ENCODE measurements around the gene FOXL3.

DNA sequence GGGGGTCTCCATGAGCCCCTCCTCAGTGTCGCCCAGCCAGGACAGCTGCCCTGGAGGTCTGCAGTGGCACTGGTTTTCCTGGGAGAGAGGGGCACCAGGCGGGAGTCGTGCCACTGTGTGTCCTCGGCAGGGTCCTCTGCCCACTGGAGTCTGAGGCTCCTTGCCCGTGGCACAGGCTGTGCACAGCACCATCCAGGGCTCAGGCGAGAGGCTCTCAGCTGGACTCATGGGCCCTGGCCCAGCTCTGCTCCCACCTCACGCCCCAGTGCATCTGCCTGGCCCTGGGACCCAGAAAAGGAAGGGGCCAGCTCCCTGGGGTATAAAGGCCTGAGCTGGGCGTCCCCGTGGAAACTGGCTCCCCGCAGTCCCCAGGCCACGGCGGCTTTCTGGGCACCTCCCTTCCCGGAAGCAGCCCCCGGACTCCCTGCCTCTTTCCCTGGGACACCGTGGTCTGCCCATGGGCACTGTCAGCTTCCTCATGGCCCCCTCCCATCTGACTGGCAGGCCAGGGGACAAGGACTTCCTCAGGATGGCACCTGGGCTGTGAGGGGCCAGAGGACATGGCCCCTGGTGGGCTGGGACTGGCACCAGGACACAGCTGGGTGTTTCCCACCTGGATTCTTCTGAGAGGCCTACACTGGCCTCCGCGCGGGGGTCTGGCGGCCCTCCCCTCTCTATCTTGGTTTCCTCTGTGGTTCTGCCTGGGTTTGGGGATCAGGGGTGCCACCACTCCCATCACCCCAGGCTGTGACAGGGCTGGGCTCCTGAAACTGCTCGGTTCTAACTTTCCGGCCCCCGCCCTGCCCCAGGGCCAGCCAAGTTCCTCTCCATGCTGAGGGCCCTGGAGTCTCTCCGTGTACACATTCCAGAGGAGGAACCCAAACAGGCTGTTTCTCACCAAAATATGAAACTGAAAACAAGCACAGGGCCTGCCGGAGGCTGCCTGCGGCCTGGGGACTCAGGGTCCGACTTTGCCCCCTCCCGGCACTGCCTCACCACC, 5.5 kb downstream of the FOXL3 start:
- TF ChIP-seq, protein P1, sequence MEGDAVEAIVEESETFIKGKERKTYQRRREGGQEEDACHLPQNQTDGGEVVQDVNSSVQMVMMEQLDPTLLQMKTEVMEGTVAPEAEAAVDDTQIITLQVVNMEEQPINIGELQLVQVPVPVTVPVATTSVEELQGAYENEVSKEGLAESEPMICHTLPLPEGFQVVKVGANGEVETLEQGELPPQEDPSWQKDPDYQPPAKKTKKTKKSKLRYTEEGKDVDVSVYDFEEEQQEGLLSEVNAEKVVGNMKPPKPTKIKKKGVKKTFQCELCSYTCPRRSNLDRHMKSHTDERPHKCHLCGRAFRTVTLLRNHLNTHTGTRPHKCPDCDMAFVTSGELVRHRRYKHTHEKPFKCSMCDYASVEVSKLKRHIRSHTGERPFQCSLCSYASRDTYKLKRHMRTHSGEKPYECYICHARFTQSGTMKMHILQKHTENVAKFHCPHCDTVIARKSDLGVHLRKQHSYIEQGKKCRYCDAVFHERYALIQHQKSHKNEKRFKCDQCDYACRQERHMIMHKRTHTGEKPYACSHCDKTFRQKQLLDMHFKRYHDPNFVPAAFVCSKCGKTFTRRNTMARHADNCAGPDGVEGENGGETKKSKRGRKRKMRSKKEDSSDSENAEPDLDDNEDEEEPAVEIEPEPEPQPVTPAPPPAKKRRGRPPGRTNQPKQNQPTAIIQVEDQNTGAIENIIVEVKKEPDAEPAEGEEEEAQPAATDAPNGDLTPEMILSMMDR (IDR thresholded peaks at IDR 0.05; ENCODE audit: low read depth, low read length, poor library complexity, severe bottlenecking), result no peak
- no peak for TF ChIP-seq EZH2phosphoT487 (IDR thresholded peaks at IDR 0.05; ENCODE audit: borderline replicate concordance, low read length)
